Measurements from ENCODE around the gene FGF12. TPM values are rescaled to one million over a fixed set of nuclear protein-coding genes. Genes with fewer than 3 reads are reported as not detected.

FGF12 gene
- total RNA-seq, 1 donor from 2014 or later: not detected

GRCh38 chr3:192352142-192352541 is 375.2 kb downstream of the FGF12 start:
- intact Hi-C loops (cut with micrococcal nuclease): no loop called here

DNA sequence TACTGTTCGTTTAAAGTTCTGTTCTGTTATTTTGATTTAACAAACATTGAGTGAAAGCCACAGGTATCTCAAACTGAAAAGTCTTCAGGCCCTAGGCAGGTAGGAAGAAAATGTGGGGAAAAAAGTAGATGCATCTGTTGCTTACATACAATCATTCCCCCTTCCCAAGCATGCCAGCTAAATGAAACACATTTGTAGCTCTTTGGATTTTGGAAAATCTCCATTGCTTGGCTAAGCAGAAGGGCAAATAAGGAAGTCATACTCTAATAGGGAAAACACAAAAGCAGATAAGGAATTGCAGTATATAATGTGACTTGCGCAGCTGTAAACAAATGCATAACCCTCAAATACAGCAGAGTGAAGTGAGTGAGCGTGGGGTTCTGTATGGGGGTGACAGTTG is 375.9 kb downstream of the FGF12 start:
- intact Hi-C loops (cut with micrococcal nuclease): no loop called here

GRCh38 chr3:192340031-192340430 is 387.3 kb downstream of the FGF12 start:
- intact Hi-C loops (cut with micrococcal nuclease): no loop called here

- intact Hi-C loops (cut with micrococcal nuclease): no loop called here
Measured at GRCh38 chr3:192339214-192339613, 388.1 kb downstream of the FGF12 start.

DNA sequence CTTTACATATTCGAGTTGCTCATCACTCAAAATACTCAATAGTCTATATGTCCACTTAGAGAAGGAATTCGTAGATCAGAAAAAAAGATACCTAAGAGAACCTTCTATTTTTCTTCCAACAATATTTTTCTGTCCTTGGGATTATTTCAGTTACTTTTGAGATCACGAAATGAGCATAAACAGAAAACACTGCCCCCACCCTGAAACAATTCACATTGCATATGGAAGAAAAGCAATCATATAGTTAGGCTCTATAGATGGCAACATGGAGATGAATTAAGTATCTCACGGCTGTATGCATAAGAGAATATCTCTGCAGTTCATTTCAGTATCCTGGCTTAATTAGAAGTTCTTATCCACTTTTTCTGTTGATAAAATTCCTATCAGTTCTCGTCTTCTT is 391.1 kb downstream of the FGF12 start:
- intact Hi-C loops (cut with micrococcal nuclease): no loop called here

DNA sequence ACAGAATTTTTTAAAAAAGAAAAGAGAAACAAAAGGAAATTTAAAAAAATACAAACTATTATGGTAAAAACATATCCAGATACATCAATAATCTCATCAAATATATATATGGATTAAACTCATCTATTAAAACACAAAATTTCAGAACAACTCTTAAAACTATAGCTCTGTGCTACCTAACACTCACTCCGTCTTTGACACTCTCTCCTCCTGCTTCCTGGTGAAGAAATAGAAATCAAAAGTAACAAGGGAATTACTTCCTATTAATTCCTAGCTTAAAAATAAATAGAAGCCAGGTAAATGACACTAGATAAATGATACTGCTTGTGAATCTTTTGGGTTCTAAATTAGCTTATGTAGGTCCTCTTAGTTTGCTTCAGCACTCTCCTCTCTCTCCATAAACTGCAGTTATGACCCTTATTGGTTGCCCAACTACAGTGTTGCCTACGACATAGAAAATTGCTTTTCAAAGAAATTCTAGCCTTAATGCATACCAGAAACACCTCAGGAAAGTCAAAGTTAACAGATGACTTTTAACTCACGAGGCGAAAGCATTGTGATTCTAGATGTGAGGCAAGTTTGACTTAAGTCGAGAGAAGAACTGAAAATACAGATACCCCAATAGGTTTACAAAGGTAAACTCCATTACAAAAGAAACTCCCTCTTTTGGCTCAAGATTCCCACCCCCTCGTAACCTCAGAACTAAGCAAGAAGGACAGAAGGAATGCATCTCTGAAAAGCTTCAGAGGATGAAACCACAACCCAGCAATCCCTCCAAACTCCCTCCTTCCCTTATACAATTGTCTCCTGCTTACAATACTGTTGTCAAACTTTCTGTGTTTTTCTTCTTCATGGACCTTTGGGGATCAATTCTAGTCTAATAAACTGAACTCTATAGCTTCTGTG is 394.7 kb downstream of the FGF12 start:
- intact Hi-C loops (cut with micrococcal nuclease): no loop called here

GRCh38 chr3:192331749-192332385 is 395.5 kb downstream of the FGF12 start:
- intact Hi-C loops (cut with micrococcal nuclease): no loop called here

- intact Hi-C loops (cut with micrococcal nuclease): no loop called here
Measured at GRCh38 chr3:192326656-192327055, 400.7 kb downstream of the FGF12 start.

DNA sequence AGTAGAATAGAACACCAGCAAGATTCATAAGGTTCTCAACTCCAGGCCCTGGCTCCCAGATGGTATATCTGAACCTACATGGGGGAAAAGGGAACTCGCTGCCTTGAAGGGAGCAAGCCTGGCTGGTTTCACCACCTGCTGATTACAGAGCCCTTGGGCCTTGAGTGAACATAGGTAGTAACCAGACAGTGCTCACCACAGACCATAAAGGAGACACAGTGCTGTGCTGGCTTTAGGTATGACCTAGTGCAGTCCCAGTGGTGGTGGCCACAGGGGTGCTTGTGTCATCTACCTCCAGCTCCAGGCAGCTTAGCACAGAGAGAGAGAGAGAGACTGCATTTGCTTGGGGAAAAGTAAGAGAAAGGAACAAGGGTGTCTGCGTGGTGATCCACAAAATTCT is 409.8 kb downstream of the FGF12 start:
- intact Hi-C loops (cut with micrococcal nuclease): no loop called here

GRCh38 chr3:192313605-192314004 is 413.7 kb downstream of the FGF12 start:
- intact Hi-C loops (cut with micrococcal nuclease): no loop called here

- intact Hi-C loops (cut with micrococcal nuclease): no loop called here
Measured at GRCh38 chr3:192307631-192308030, 419.7 kb downstream of the FGF12 start.

DNA sequence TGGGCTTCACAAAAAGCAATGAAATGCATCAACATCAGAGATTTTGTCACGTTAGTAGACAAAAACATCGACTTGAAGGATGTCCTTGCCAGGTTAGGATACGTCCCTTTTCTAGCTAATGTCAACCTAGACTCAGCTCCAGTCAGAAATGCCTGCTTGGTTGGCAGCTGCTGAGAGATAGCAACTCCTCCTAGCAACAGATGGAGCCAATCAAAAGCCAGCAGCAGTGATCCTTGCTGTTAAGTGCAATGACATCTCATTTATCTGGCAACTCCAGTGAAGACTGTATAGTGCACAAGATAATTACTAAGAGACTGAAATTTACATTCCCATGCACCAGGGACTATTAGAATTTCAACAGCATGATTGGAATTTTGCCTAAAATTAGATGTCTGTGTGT is 424.1 kb downstream of the FGF12 start:
- intact Hi-C loops (cut with micrococcal nuclease): no loop called here

GRCh38 chr3:192302721-192303120 is 424.6 kb downstream of the FGF12 start:
- intact Hi-C loops (cut with micrococcal nuclease): no loop called here

DNA sequence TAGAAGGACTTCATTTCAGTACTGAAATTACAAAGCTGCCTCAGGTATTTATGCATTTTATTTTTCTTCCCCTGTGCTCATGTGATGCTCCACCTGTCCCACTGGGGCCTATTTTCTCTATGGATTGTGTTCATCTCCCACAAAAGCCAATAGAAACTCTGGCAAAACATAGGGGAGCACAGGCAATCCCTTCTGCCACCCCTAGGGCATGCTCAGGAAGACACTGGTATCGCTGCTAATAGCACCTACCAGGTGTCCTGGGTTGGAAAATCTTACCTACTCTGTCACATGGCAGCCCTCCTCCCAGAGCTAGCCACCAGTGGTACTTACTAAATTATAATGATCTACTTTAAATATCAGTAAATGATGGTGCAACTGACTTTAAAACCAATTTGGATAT is 427.4 kb downstream of the FGF12 start:
- intact Hi-C loops (cut with micrococcal nuclease): no loop called here

DNA sequence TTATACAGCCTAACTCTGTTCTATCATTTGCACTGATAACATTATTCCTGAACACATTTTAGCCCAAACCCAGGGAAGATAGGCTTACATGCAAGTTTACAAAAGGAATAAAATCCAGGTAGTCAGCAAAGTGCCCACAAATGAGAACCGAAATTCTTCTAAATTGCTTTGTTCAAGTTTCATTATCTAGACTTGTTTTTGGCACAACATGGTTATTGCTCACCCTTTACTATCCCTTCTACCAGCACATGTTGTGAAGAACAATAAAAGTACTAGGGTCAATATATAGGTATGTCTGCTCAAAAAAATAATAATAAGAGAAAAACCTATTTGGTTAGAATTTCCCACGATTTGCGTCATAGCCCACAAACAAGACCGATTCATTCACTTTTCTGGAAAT is 430.5 kb downstream of the FGF12 start:
- intact Hi-C loops (cut with micrococcal nuclease): no loop called here

GRCh38 chr3:192284443-192285072 is 442.8 kb downstream of the FGF12 start:
- intact Hi-C loops (cut with micrococcal nuclease): no loop called here

GRCh38 chr3:192281207-192281880 is 446.0 kb downstream of the FGF12 start:
- intact Hi-C loops (cut with micrococcal nuclease): no loop called here

DNA sequence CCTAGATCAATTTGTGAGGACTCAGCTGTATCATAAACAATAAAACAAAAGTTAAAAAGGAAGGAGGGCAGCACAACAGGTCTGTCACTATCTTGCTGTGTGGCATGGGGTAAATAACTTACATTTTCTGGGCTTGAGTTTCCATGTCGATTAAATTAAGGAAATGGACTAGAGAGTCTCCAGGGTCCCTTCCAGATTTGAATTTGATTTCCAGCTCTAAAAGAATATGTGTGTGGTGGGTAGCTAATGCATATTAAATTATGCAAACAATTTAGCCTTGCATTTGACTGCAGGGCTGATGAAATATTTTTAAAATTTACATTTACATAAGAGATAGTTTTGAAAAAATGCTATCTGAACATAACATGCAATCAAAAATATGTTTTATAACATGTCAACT is 447.7 kb downstream of the FGF12 start:
- intact Hi-C loops (cut with micrococcal nuclease): no loop called here

DNA sequence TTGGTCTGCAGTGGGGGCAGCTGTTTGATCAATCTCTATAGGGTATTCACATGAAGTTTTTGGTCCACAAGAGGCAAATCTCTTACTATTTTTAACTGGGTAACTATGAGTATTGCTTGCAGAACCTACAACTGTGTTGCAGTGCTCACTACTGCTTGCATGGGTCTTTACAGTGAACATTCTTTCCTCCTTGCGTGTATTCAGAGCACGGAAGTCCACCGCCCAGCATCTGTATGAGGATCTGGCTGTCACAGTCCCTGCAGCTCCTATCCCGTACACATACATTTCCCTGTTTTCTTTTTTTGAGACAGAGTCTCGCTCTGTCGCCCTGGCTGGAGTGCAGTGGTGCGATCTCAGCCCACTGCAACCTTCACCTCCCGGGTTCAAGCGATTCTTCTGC is 449.9 kb downstream of the FGF12 start:
- intact Hi-C loops (cut with micrococcal nuclease): no loop called here

GRCh38 chr3:192275741-192276355 is 451.5 kb downstream of the FGF12 start:
- intact Hi-C loops (cut with micrococcal nuclease): no loop called here

DNA sequence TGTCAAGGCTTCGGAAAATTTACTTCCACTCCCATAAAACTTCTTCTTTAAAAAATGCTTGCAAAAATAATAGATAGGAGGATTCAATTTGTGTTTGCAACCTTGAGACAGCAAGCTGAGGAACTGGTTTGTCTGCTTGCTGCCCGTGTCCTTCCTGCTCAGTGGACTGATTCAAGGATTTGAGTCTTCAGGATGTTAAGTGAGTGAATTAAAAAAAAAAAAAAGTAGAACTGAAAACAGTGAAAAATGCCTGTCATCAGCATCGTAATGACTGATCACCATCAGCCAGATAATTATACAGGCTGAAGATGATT is 453.7 kb downstream of the FGF12 start:
- intact Hi-C loops (cut with micrococcal nuclease): no loop called here
